HFFc6 (cell line): ENCODE results near the gene NECTIN2. TPM values are rescaled to one million over a fixed set of nuclear protein-coding genes. Genes with fewer than 3 reads are reported as not detected.

Experiments
- DNase-seq: peaks from one replicate; pipeline ENCODE4 v3.0.0-alpha.2; 2018
- H3K27ac Mint-ChIP-seq: 2 replicates; pipeline ENCODE4 v1.8.0; 2020; ENCODE audit warnings: mild to moderate bottlenecking, mixed read lengths
- H3K27me3 Mint-ChIP-seq: 2 replicates; pipeline ENCODE4 v1.8.0; 2021; ENCODE audit warnings: mild to moderate bottlenecking, moderate library complexity, mixed read lengths; ENCODE audit not compliant: insufficient read depth
- H3K36me3 Mint-ChIP-seq: 2 replicates; pipeline ENCODE4 v1.8.0; 2021; ENCODE audit warnings: low read depth, mixed read lengths
- H3K4me1 Mint-ChIP-seq: 2 replicates; pipeline ENCODE4 v1.8.0; 2020; ENCODE audit warnings: low read depth, mixed read lengths
- H3K4me3 Mint-ChIP-seq: 2 replicates; pipeline ENCODE4 v1.8.0; 2020; ENCODE audit warnings: mild to moderate bottlenecking, moderate library complexity, mixed read lengths
- H3K9me3 Mint-ChIP-seq: 2 replicates; pipeline ENCODE4 v1.8.0; 2020; ENCODE audit warnings: mild to moderate bottlenecking, mixed read lengths
- total RNA-seq, 6 experiments: library from RNA; stranded (reverse); fragmentation: NEBNext Ultra II Directional; extraction: Animal tissue kit (Norgen Biotek cat#: 25700); gene quantifications; 2 replicates in 1 of 6; 3 replicates in 5 of 6; pipeline ENCODE4 v1.2.3, GENCODE V29; 2021
- TF ChIP-seq, protein P1 (sequence below): fragments of 200-600 bp; sonication (generic); IDR thresholded peaks from 2 replicates; pipeline ENCODE4 v1.5.0; 2021; ENCODE audit warnings: antibody characterized with exemption, mild to moderate bottlenecking

The NECTIN2 gene
- total RNA-seq, 6 experiments from 2014 or later, result 126 to 152 (median 148) TPM

DNA sequence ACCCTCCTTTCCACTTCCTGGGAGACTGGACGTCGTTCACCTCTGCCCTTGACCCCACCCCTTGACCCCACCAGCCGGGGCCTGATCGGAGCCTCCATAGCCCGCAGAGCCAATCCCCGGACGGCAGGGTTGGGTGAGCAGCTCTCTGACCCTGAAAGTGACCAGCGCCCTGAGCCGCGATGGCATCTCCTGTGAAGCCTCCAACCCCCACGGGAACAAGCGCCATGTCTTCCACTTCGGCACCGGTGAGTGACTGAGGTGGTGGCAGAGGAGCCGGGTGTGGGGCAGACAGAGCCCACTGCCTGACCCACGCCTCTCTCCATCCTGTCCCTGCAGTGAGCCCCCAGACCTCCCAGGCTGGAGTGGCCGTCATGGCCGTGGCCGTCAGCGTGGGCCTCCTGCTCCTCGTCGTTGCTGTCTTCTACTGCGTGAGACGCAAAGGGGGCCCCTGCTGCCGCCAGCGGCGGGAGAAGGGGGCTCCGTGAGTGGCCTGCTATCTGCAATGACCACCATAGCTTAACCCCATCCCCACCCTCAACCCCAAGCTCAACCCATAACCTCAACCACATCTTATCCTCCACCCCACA is 26.8 kb upstream of the NECTIN2 start:
- no peak for DNase-seq
- Mint-ChIP-seq H3K4me1 (no peaks in the 10 kb centered on the region), H3K36me3 (no peaks in the 10 kb centered on the region), H3K4me3 (no peak overlapping the region), H3K27me3 (peaks cover 21% of the 10 kb centered on the region), H3K9me3 (no peaks in the 10 kb centered on the region), H3K27ac (no peak overlapping the region)
- TF ChIP-seq, protein P1, sequence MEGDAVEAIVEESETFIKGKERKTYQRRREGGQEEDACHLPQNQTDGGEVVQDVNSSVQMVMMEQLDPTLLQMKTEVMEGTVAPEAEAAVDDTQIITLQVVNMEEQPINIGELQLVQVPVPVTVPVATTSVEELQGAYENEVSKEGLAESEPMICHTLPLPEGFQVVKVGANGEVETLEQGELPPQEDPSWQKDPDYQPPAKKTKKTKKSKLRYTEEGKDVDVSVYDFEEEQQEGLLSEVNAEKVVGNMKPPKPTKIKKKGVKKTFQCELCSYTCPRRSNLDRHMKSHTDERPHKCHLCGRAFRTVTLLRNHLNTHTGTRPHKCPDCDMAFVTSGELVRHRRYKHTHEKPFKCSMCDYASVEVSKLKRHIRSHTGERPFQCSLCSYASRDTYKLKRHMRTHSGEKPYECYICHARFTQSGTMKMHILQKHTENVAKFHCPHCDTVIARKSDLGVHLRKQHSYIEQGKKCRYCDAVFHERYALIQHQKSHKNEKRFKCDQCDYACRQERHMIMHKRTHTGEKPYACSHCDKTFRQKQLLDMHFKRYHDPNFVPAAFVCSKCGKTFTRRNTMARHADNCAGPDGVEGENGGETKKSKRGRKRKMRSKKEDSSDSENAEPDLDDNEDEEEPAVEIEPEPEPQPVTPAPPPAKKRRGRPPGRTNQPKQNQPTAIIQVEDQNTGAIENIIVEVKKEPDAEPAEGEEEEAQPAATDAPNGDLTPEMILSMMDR, result no peak

DNA sequence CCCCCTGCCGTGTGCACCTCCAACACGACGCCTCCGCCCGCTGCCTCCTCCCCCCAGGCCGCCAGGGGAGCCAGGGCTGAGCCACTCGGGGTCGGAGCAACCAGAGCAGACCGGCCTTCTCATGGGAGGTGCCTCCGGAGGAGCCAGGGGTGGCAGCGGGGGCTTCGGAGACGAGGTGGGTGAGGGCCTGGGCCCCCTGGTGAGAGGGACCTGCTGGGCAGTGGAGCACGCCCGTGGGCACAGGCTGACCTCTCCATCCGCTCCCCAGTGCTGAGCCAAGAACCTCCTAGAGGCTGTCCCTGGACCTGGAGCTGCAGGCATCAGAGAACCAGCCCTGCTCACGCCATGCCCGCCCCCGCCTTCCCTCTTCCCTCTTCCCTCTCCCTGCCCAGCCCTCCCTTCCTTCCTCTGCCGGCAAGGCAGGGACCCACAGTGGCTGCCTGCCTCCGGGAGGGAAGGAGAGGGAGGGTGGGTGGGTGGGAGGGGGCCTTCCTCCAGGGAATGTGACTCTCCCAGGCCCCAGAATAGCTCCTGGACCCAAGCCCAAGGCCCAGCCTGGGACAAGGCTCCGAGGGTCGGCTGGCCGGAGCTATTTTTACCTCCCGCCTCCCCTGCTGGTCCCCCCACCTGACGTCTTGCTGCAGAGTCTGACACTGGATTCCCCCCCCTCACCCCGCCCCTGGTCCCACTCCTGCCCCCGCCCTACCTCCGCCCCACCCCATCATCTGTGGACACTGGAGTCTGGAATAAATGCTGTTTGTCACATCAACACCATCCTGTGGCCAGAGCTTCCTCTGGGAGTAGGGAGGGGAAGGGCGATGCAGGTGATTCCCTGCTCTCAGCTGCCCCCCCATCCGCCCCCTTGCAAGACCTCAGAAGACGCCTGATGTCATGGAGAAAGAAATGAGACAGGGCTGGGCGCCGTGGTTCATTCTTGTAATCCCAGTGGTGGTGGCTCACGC is 25.2 kb upstream of the NECTIN2 start:
- Mint-ChIP-seq H3K36me3 (no peaks in the 10 kb centered on the region), H3K27me3 (peaks cover 24% of the 10 kb centered on the region), H3K4me3 (no peak overlapping the region), H3K27ac (no peak overlapping the region), H3K4me1 (no peaks in the 10 kb centered on the region), H3K9me3 (no peaks in the 10 kb centered on the region)
- no peak for DNase-seq
- TF ChIP-seq, protein P1, result no peak

DNA sequence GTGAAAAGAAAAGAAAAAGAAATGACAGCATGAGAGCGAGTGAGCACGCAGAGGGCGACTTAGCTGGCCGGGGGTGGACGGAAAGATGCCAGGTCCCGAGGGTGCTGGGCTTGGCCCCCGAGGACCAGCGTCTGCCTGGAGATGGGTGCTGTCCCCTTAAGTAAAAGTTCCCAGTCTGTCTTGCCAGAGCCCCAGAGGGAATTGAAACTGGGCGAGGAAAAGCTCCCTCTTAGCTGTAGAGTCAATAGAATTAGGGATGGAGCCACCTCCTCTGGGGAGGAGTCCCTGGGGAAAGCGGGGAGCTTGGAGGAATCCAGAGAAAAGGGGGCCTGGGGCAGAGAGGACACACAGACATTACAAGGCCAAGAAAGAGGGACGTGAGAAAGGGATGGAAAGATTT is 23.9 kb upstream of the NECTIN2 start:
- Mint-ChIP-seq H3K27me3 (peaks cover 30% of the 10 kb centered on the region), H3K36me3 (no peaks in the 10 kb centered on the region)

DNA sequence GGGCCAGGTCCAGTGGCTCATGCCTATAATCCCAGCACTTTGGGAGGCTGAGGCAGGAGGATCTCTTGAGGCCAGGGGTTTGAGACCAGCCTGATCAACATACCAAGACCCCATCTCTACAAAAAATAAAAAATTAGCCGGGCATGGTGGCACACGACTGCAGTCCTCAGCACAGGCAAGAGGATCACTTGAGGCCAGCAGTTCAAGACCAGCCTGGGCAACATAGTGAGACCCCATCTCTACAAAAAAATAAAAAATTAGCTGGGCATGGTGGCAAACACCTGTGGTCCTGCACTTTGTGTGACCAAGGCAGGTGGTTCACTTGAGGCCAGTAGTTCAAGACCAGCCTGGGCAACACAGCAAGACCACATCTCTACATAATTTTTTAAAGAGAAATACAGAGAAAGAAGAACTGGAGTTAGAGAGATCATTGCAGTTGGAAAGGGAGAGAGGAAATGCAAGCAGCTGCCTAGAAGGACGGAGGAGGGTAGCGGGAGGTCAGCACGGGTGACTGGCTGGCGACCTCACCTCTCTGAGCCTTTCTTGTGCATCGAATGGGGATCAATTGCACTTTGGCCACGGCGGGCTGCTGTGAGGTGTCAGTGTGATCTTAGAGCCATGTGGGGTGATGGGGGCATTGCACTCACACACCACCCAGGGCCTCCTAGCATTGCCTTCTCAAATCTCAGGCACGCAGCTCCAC is 23.3 kb upstream of the NECTIN2 start:
- no peaks in the 10 kb centered on the region for H3K36me3 Mint-ChIP-seq
- DNase-seq, result no peak
- H3K4me3 Mint-ChIP-seq, result no peak overlapping the region
- H3K27me3 Mint-ChIP-seq, result peaks cover 31% of the 10 kb centered on the region
- TF ChIP-seq, protein P1, result no peak
- H3K4me1 Mint-ChIP-seq, result no peaks in the 10 kb centered on the region
- no peaks in the 10 kb centered on the region for H3K9me3 Mint-ChIP-seq
- H3K27ac Mint-ChIP-seq, result no peak overlapping the region

More for the DNA sequence above, 23.9 kb upstream of the NECTIN2 start:
- no peak overlapping the region for H3K27ac Mint-ChIP-seq
- H3K4me1 Mint-ChIP-seq, result no peaks in the 10 kb centered on the region
- no peak overlapping the region for H3K4me3 Mint-ChIP-seq
- TF ChIP-seq, protein P1, result no peak
- DNase-seq, result no peak
- H3K9me3 Mint-ChIP-seq, result no peaks in the 10 kb centered on the region

DNA sequence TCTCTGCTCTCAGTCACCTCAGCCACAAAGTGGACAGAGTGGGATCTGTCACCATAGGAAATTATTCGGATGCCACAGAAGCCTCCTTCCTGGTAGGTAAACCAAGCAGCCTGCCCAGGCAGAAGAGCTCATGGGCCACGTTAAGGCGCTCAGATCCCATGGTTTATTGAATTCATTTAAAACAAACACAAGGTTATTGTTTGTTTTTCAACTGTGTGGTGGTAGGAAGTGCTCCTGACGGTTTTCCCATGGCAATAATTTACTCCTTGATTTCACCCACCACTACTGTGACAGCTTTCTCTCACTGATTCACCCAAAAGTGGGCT is 22.8 kb upstream of the NECTIN2 start:
- Mint-ChIP-seq H3K27me3 (peaks cover 26% of the 10 kb centered on the region), H3K9me3 (no peaks in the 10 kb centered on the region), H3K36me3 (no peaks in the 10 kb centered on the region), H3K4me1 (no peaks in the 10 kb centered on the region), H3K27ac (no peak overlapping the region), H3K4me3 (no peak overlapping the region)
- DNase-seq, result no peak
- TF ChIP-seq, protein P1, result no peak
